SK-N-SH (cell line): ENCODE measurements around the gene MGLL. TPM values are rescaled to one million over a fixed set of nuclear protein-coding genes. Genes with fewer than 3 reads are reported as not detected.

Experiments
- CTCF ChIA-PET: fragments of 300-600, 350-600 bp; formaldehyde crosslinking; extraction: SDS; loops from one replicate; lab custom pipeline; 2021; lab: Yijun Ruan, JAX
- POLR2A ChIA-PET: fragments of 350-600 bp; sonication (Branson Sonifier 250); formaldehyde crosslinking; extraction: SDS; loops from one replicate; lab custom pipeline; 2020; ENCODE audit warnings: antibody characterized with exemption, inconsistent platforms; lab: Yijun Ruan, JAX
- DNase-seq: peaks from one replicate; pipeline ENCODE4 v3.0.0; 2012
- H2AFZ ChIP-seq: fragments of 200-600 bp; sonication (generic); 2 replicates; pipeline ENCODE4 v1.8.1; 2016; ENCODE audit warnings: antibody characterized with exemption, mild to moderate bottlenecking, low read depth
- H3F3A ChIP-seq: fragments of 200-600 bp; sonication (generic); replicated peaks from 2 replicates; pipeline ENCODE3; 2016; ENCODE audit warnings: antibody characterized with exemption, mild to moderate bottlenecking; ENCODE audit not compliant: insufficient read depth
- H3K27ac ChIP-seq, 2 experiments: fragments of 200-500 bp in 1 of 2; fragments of 200-600 bp in 1 of 2; sonication (Bioruptor generic) in 1 of 2; sonication (generic), shearing (Covaris generic) in 1 of 2; 2 replicates each; pipeline versions ENCODE4 v1.5.1 to v1.6.1; 2014 to 2016; ENCODE audit warnings: low read depth in 2 of 2, inconsistent platforms in 1 of 2, low read length in 1 of 2, mild to moderate bottlenecking in 1 of 2, mixed read lengths in 1 of 2
- H3K27me3 ChIP-seq: fragments of 200-600 bp; sonication (generic), shearing (Covaris generic); 2 replicates; pipeline ENCODE4 v1.6.1; 2016; ENCODE audit warnings: mixed run types; ENCODE audit not compliant: insufficient read depth
- H3K36me3 ChIP-seq, 2 experiments: fragments of 200-500 bp in 1 of 2; fragments of 200-600 bp in 1 of 2; sonication (Bioruptor generic) in 1 of 2; sonication (generic) in 1 of 2; replicated peaks in 1 of 2; 2 replicates each; pipeline versions ENCODE3 to v1.5.1; 2014 to 2016; ENCODE audit warnings: low read length in 1 of 2, mild to moderate bottlenecking in 1 of 2; ENCODE audit not compliant: insufficient read depth in 2 of 2, control insufficient read depth in 1 of 2
- H3K4me1 ChIP-seq, 2 experiments: fragments of 200-500 bp in 1 of 2; fragments of 200-600 bp in 1 of 2; sonication (Bioruptor generic) in 1 of 2; sonication (generic), shearing (Covaris generic) in 1 of 2; 2 replicates each; pipeline versions ENCODE4 v1.5.1 to v1.6.1; 2014 to 2016; ENCODE audit warnings: low read depth in 1 of 2, low read length in 1 of 2, mixed run types in 1 of 2; ENCODE audit not compliant: insufficient read depth in 2 of 2, control insufficient read depth in 1 of 2
- H3K4me2 ChIP-seq: fragments of 200-600 bp; sonication (generic), shearing (Covaris generic); 2 replicates; pipeline ENCODE4 v1.6.1; 2017; ENCODE audit warnings: mixed run types
- H3K4me3 ChIP-seq, 2 experiments: fragments of 200-500 bp in 1 of 2; fragments of 200-600 bp in 1 of 2; sonication (Bioruptor generic) in 1 of 2; sonication (generic), shearing (Covaris generic) in 1 of 2; 2 replicates each; pipeline versions ENCODE4 v1.5.1 to v1.8.1; 2014 to 2016; ENCODE audit warnings: low read depth in 2 of 2, inconsistent platforms in 1 of 2, low read length in 1 of 2, mild to moderate bottlenecking in 1 of 2, mixed read lengths in 1 of 2, moderate library complexity in 1 of 2
- H3K79me2 ChIP-seq: fragments of 200-600 bp; sonication (generic); 2 replicates; pipeline ENCODE4 v1.8.1; 2017; ENCODE audit warnings: mild to moderate bottlenecking; ENCODE audit not compliant: insufficient read depth
- H3K9ac ChIP-seq: fragments of 200-600 bp; sonication (generic); 2 replicates; pipeline ENCODE4 v1.6.1; 2017; ENCODE audit warnings: mixed run types
- H3K9me2 ChIP-seq: fragments of 200-600 bp; sonication (generic); 2 replicates; pipeline ENCODE4 v1.6.1; 2017; ENCODE audit warnings: mixed run types
- H3K9me3 ChIP-seq: fragments of 200-600 bp; sonication (generic); 2 replicates; pipeline ENCODE4 v1.6.1; 2017; ENCODE audit warnings: mixed run types, mild to moderate bottlenecking, moderate library complexity
- H4K20me1 ChIP-seq: fragments of 200-600 bp; sonication (generic); 2 replicates; pipeline ENCODE4 v1.6.1; 2017; ENCODE audit warnings: mild to moderate bottlenecking, mixed run types; ENCODE audit not compliant: insufficient read depth
- EP300 ChIP-seq, 2 experiments: IDR thresholded peaks; 2 replicates each; pipeline versions ENCODE4 v1.4.0 to v1.6.1; 2012; ENCODE audit warnings: borderline replicate concordance in 1 of 2, low read depth in 1 of 2, low read length in 1 of 2
- FOSL2 ChIP-seq: IDR thresholded peaks from 2 replicates; pipeline ENCODE4 v1.4.0; 2012; ENCODE audit warnings: low read depth, mild to moderate bottlenecking, moderate library complexity, borderline replicate concordance
- FOXJ3 ChIP-seq: sonication (generic); formaldehyde crosslinking; IDR thresholded peaks from 2 replicates; pipeline ENCODE4 v1.5.1; 2020; ENCODE audit warnings: mild to moderate bottlenecking, missing genetic modification reagents
- GABPA ChIP-seq: IDR thresholded peaks from 2 replicates; pipeline ENCODE4 v1.4.0; 2012; ENCODE audit warnings: low read depth, mild to moderate bottlenecking
- GATA2 ChIP-seq: sonication (generic); formaldehyde crosslinking; IDR thresholded peaks from 2 replicates; pipeline ENCODE4 v1.5.0; 2020; ENCODE audit warnings: mild to moderate bottlenecking, missing genetic modification reagents
- JUND ChIP-seq: IDR thresholded peaks from 2 replicates; pipeline ENCODE4 v1.4.0; 2012
- MEF2A ChIP-seq: IDR thresholded peaks from 2 replicates; pipeline ENCODE4 v1.4.0; 2012; ENCODE audit warnings: low read depth, borderline replicate concordance
- NFIC ChIP-seq: IDR thresholded peaks from 2 replicates; pipeline ENCODE4 v1.4.0; 2012; ENCODE audit warnings: borderline replicate concordance
- NRF1 ChIP-seq: IDR thresholded peaks from 2 replicates; pipeline ENCODE4 v1.6.1; 2012; ENCODE audit warnings: low read depth, mild to moderate bottlenecking, low read length
- RAD21 ChIP-seq: IDR thresholded peaks from 2 replicates; pipeline ENCODE4 v1.6.1; 2012; ENCODE audit warnings: mild to moderate bottlenecking, low read length
- RFX5 ChIP-seq: IDR thresholded peaks from 2 replicates; pipeline ENCODE4 v1.6.1; 2012; ENCODE audit warnings: mild to moderate bottlenecking, improper control_type of control experiment, low read length
- SIN3A ChIP-seq: IDR thresholded peaks from 2 replicates; pipeline ENCODE4 v1.6.1; 2012; ENCODE audit warnings: low read depth, mild to moderate bottlenecking, low read length, moderate library complexity, borderline replicate concordance
- SMC3 ChIP-seq: IDR thresholded peaks from 2 replicates; pipeline ENCODE4 v1.6.1; 2012; ENCODE audit warnings: low read depth, low read length, improper control_type of control experiment
- TAF1 ChIP-seq: IDR thresholded peaks from 2 replicates; pipeline ENCODE4 v1.6.1; 2012; ENCODE audit warnings: low read depth, mild to moderate bottlenecking, low read length, moderate library complexity, borderline replicate concordance
- TCF12 ChIP-seq: IDR thresholded peaks from 2 replicates; pipeline ENCODE4 v1.4.0; 2012
- TEAD4 ChIP-seq: IDR thresholded peaks from 2 replicates; pipeline ENCODE4 v1.4.0; 2012; ENCODE audit warnings: mild to moderate bottlenecking, borderline replicate concordance; ENCODE audit not compliant: insufficient read depth
- YY1 ChIP-seq: IDR thresholded peaks from 2 replicates; pipeline ENCODE4 v1.4.0; 2012; ENCODE audit warnings: low read depth, mild to moderate bottlenecking
- WGBS: methylation state at CpG from one replicate; pipeline ENCODE4 v1.1.6; 2017; ENCODE audit warnings: low lambda C conversion rate; 5-methylcytosine and 5-hydroxymethylcytosine counted together
- polyA plus RNA-seq, 3 experiments: library from polyadenylated mRNA; depleted of rRNA; stranded (reverse); fragments of >200 nt; gene quantifications; 2 replicates each; pipeline ENCODE4 v1.2.3, GENCODE V29; 2012
- TF ChIP-seq, protein P1 (sequence below): fragments of 150-350 bp; IDR thresholded peaks from 2 replicates; pipeline ENCODE4 v1.6.1; 2016; ENCODE audit warnings: mild to moderate bottlenecking, low read depth, low read length
- TF ChIP-seq, protein P2 (sequence below): fragments of 150-350 bp; IDR thresholded peaks from 2 replicates; pipeline ENCODE4 v1.6.1; 2017; ENCODE audit warnings: antibody characterized with exemption, low read length, low read depth, borderline replicate concordance
- TF ChIP-seq, protein P3 (sequence below): IDR thresholded peaks from 2 replicates; pipeline ENCODE4 v1.6.1; 2012; ENCODE audit warnings: mild to moderate bottlenecking, low read depth, low read length, moderate library complexity

The MGLL gene
- polyA plus RNA-seq, 1 of the 3 experiments (the other 2 are of a cell fraction) = 2.2 TPM

DNA sequence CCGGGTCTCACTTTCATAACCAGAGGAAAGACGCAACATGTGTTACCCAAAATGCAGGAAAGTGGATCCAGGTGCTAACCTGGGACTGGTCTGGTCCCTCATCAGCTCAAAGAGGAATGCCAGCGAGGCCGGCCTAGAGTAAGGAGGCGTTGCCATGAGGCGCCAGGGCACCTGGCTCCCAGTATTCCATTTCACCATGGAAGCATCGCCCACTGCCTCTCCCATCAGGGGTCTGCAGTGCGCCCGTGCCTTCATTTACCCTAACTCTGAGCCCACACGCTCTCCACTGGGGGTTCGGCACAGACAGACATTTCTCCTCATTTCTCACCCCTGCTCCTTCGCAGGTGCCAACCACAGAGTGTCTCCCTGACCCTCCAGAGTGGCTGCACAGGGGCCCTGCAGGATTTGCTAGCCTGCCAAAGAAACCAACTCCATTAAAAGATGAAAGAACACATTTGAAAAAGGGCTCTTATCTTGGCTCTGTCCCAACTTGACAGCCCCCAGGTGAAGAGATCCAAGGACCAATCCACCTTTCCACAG, 88.1 kb downstream of the MGLL start:
- H3K4me2 ChIP-seq = peak overlapping the region; percentile 33
- H3K9ac ChIP-seq = peak overlapping the region; percentile 60; the same call in 1 of the 2 replicates
- DNase-seq = no peak
- H3F3A ChIP-seq = peaks cover 22% of the 10 kb centered on the region
- peak overlapping the region; percentile 48 to 89 for H3K27ac ChIP-seq
- no peak overlapping the region for H3K4me3 ChIP-seq
- H3K79me2 ChIP-seq = no peaks in the 10 kb centered on the region
- TF ChIP-seq RAD21 (no peak), FOSL2 (no peak), RFX5 (no peak), SMC3 (no peak), NFIC (no peak), NRF1 (no peak), TEAD4 (no peak), FOXJ3 (no peak), GABPA (no peak)
- ChIA-PET CTCF (no interaction called here), POLR2A (no interaction called here)
- no peaks in the 10 kb centered on the region for H3K9me2 ChIP-seq
- WGBS = 96% methylated on average over 11 of the region's 12 CpGs
- no peaks in the 10 kb centered on the region for H3K36me3 ChIP-seq
- no peaks in the 10 kb centered on the region for H3K27me3 ChIP-seq
- peaks cover 34 to 35% of the 10 kb centered on the region in 2 experiments; a peak in 3 of 4 replicates for H3K4me1 ChIP-seq
- peak overlapping the region; percentile 33 for H2AFZ ChIP-seq
- no peaks in the 10 kb centered on the region for H3K9me3 ChIP-seq
- no peaks in the 10 kb centered on the region for H4K20me1 ChIP-seq

DNA sequence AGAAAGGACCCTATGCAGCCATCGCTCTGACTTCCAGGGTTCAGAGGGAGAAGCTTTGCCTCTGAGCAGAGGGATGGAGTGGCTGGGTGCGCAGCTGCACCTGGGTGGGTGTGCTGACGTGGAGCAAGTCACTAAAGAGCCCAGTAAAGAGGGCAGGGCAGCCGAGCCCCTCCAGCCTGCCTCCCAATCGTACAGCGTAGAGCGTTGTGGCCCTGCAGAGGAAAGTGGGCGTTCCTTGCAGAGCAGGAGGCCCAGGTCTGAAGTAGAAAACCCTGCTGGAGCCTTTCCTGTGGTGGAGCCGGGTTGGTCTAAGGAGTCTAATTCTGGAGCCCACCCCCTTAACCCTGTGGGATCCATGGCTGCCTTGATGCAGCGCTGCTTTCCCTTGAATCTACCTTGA, 88.5 kb downstream of the MGLL start:
- H3K9me3 ChIP-seq = no peaks in the 10 kb centered on the region
- no peaks in the 10 kb centered on the region for H3K36me3 ChIP-seq
- WGBS = 92% methylated on average over 7 of the region's 10 CpGs
- no peak for DNase-seq
- TF ChIP-seq EP300 (IDR thresholded peaks at IDR 0.05; ENCODE audit: borderline replicate concordance in 1 of 2, low read depth in 1 of 2, low read length in 1 of 2) (no peak), GATA2 (CRISPR knock-in tag) (no peak), TAF1 (no peak), TEAD4 (no peak), JUND (no peak), GABPA (no peak), SMC3 (no peak), YY1 (no peak), NRF1 (no peak), SIN3A (no peak), MEF2A (no peak), TCF12 (no peak), RFX5 (no peak)
- TF ChIP-seq, protein P1, sequence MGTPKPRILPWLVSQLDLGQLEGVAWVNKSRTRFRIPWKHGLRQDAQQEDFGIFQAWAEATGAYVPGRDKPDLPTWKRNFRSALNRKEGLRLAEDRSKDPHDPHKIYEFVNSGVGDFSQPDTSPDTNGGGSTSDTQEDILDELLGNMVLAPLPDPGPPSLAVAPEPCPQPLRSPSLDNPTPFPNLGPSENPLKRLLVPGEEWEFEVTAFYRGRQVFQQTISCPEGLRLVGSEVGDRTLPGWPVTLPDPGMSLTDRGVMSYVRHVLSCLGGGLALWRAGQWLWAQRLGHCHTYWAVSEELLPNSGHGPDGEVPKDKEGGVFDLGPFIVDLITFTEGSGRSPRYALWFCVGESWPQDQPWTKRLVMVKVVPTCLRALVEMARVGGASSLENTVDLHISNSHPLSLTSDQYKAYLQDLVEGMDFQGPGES = no peak
- TF ChIP-seq, protein P2, sequence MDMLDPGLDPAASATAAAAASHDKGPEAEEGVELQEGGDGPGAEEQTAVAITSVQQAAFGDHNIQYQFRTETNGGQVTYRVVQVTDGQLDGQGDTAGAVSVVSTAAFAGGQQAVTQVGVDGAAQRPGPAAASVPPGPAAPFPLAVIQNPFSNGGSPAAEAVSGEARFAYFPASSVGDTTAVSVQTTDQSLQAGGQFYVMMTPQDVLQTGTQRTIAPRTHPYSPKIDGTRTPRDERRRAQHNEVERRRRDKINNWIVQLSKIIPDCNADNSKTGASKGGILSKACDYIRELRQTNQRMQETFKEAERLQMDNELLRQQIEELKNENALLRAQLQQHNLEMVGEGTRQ = no peak
- TF ChIP-seq, protein P3, sequence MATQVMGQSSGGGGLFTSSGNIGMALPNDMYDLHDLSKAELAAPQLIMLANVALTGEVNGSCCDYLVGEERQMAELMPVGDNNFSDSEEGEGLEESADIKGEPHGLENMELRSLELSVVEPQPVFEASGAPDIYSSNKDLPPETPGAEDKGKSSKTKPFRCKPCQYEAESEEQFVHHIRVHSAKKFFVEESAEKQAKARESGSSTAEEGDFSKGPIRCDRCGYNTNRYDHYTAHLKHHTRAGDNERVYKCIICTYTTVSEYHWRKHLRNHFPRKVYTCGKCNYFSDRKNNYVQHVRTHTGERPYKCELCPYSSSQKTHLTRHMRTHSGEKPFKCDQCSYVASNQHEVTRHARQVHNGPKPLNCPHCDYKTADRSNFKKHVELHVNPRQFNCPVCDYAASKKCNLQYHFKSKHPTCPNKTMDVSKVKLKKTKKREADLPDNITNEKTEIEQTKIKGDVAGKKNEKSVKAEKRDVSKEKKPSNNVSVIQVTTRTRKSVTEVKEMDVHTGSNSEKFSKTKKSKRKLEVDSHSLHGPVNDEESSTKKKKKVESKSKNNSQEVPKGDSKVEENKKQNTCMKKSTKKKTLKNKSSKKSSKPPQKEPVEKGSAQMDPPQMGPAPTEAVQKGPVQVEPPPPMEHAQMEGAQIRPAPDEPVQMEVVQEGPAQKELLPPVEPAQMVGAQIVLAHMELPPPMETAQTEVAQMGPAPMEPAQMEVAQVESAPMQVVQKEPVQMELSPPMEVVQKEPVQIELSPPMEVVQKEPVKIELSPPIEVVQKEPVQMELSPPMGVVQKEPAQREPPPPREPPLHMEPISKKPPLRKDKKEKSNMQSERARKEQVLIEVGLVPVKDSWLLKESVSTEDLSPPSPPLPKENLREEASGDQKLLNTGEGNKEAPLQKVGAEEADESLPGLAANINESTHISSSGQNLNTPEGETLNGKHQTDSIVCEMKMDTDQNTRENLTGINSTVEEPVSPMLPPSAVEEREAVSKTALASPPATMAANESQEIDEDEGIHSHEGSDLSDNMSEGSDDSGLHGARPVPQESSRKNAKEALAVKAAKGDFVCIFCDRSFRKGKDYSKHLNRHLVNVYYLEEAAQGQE = no peak
- peak overlapping the region in 1 of 2 experiments; percentile 89; a peak in 2 of 4 replicates for H3K27ac ChIP-seq
- no peaks in the 10 kb centered on the region for H4K20me1 ChIP-seq
- H2AFZ ChIP-seq = no peak overlapping the region
- H3K27me3 ChIP-seq = no peaks in the 10 kb centered on the region
- POLR2A ChIA-PET = no interaction called here
- H3K4me3 ChIP-seq = no peak overlapping the region
- H3K4me1 ChIP-seq = peaks cover 34 to 35% of the 10 kb centered on the region in 2 experiments; a peak in 3 of 4 replicates
- no peaks in the 10 kb centered on the region for H3K9me2 ChIP-seq
- H3F3A ChIP-seq = peaks cover 22% of the 10 kb centered on the region
- no peak overlapping the region for H3K4me2 ChIP-seq
- no peaks in the 10 kb centered on the region for H3K79me2 ChIP-seq
- CTCF ChIA-PET = no interaction called here
- H3K9ac ChIP-seq = no peak overlapping the region
